HCT116 (cell line): ENCODE results near the gene TAF10. TPM values are rescaled to one million over a fixed set of nuclear protein-coding genes. Genes with fewer than 3 reads are reported as not detected.

Experiments used
- ATAC-seq: fragments of 200-7000 bp; cut with Tn5 transposase; 2 replicates; pipeline ENCODE4 v1.9.1; 2020; ENCODE audit warnings: mild to moderate bottlenecking, moderate library complexity
- BruUV-seq: library from RNA; stranded (reverse); fragments of 400-500 nt; replicated peaks from 2 replicates; lab custom pipeline; 2021; lab: Mats Ljungman, UMichigan
- CTCF ChIA-PET: fragments of 300-600 bp; sonication (Branson Sonifier 250); formaldehyde crosslinking; loops from one replicate; lab custom pipeline; 2021; ENCODE audit warnings: antibody characterized with exemption; lab: Charles Lee
- POLR2A ChIA-PET: fragments of 300-600, 350-600 bp; sonication (Branson Sonifier 250); formaldehyde crosslinking; loops from one replicate; lab custom pipeline; 2021; ENCODE audit warnings: antibody characterized with exemption; lab: Charles Lee
- RAD21 ChIA-PET, 2 experiments: fragments of 300-600 bp; sonication (Branson Sonifier 250); formaldehyde crosslinking; loops; one replicate each; lab custom pipeline; 2023; ENCODE audit warnings: low total read pairs in 2 of 2; ENCODE audit not compliant: uncharacterized antibody in 2 of 2, unreplicated experiment in 2 of 2, low non-redundant PET in 1 of 2; lab: Charles Lee
- DNase-seq: peaks from one replicate; pipeline ENCODE4 v3.0.0-alpha.2; 2010; ENCODE audit warnings: low read depth, low spot score
- H2AFZ ChIP-seq: fragments of 200-600 bp; shearing (Covaris generic), sonication (generic); 2 replicates; pipeline ENCODE4 v1.6.1; 2017; ENCODE audit warnings: low read depth, mixed run types, mixed read lengths, antibody characterized with exemption, low read length; ENCODE audit not compliant: poor library complexity, severe bottlenecking
- H3K27ac ChIP-seq: 2 replicates; pipeline ENCODE4 v1.5.1; 2012; ENCODE audit warnings: low read depth, low read length
- H3K27me3 ChIP-seq: fragments of 200-600 bp; sonication (generic); 2 replicates; pipeline ENCODE4 v1.6.1; 2016; ENCODE audit warnings: mixed run types, low read length, mixed read lengths; ENCODE audit not compliant: insufficient read depth
- H3K36me3 ChIP-seq, 2 experiments: fragments of 200-500 bp in 1 of 2; fragments of 200-600 bp in 1 of 2; sonication (Bioruptor generic) in 1 of 2; sonication (generic) in 1 of 2; 2 replicates each; pipeline versions ENCODE4 v1.5.1 to v1.6.1; 2014 to 2016; ENCODE audit warnings: low read length in 2 of 2, inconsistent platforms in 1 of 2, mixed read lengths in 1 of 2, mixed run types in 1 of 2; ENCODE audit not compliant: insufficient read depth in 2 of 2, control insufficient read depth in 1 of 2
- H3K4me1 ChIP-seq, 2 experiments: fragments of 200-600 bp in 1 of 2; sonication (generic) in 1 of 2; 2 replicates each; pipeline versions ENCODE4 v1.5.1 to v1.6.1; 2012 to 2017; ENCODE audit warnings: low read length in 2 of 2, inconsistent platforms in 1 of 2, mild to moderate bottlenecking in 1 of 2, mixed read lengths in 1 of 2, mixed run types in 1 of 2, moderate library complexity in 1 of 2; ENCODE audit not compliant: insufficient read depth in 2 of 2, control insufficient read depth in 1 of 2
- H3K4me2 ChIP-seq: fragments of 200-600 bp; sonication (generic); 2 replicates; pipeline ENCODE4 v1.6.1; 2017; ENCODE audit warnings: mixed run types, low read length, mixed read lengths
- H3K4me3 ChIP-seq, 2 experiments: fragments of 200-600 bp in 1 of 2; sonication (generic) in 1 of 2; replicated peaks in 1 of 2; 2 replicates each; pipeline ENCODE4 v1.5.1; 2011 to 2016; ENCODE audit warnings: low read length in 2 of 2, control low read depth in 1 of 2, low read depth in 1 of 2, mild to moderate bottlenecking in 1 of 2, mixed read lengths in 1 of 2, mixed run types in 1 of 2
- H3K79me2 ChIP-seq: fragments of 200-600 bp; sonication (generic); 2 replicates; pipeline ENCODE4 v1.6.1; 2017; ENCODE audit warnings: mild to moderate bottlenecking, mixed run types, low read length, moderate library complexity, mixed read lengths; ENCODE audit not compliant: insufficient read depth
- H3K9ac ChIP-seq: fragments of 200-600 bp; sonication (generic); 2 replicates; pipeline ENCODE4 v1.6.1; 2016; ENCODE audit warnings: low read length, mixed read lengths
- H3K9me2 ChIP-seq: fragments of 200-600 bp; sonication (generic), shearing (Covaris generic); 2 replicates; pipeline ENCODE4 v1.6.1; 2017; ENCODE audit warnings: mixed run types, mild to moderate bottlenecking, moderate library complexity; ENCODE audit not compliant: insufficient read depth
- H3K9me3 ChIP-seq, 2 experiments: fragments of 200-500 bp in 1 of 2; fragments of 200-600 bp in 1 of 2; sonication (Bioruptor generic) in 1 of 2; sonication (generic) in 1 of 2; 2 replicates each; pipeline ENCODE4 v1.6.1; 2014 to 2017; ENCODE audit warnings: low read length in 2 of 2, mixed read lengths in 2 of 2, inconsistent platforms in 1 of 2, low read depth in 1 of 2, mild to moderate bottlenecking in 1 of 2, mixed run types in 1 of 2, moderate library complexity in 1 of 2; ENCODE audit not compliant: control insufficient read depth in 1 of 2, insufficient read depth in 1 of 2
- H4K20me1 ChIP-seq: fragments of 200-600 bp; sonication (generic), shearing (Covaris generic); 2 replicates; pipeline ENCODE4 v1.6.1; 2017; ENCODE audit warnings: mixed run types, mild to moderate bottlenecking, moderate library complexity; ENCODE audit not compliant: insufficient read depth
- ATF3 ChIP-seq: IDR thresholded peaks from 2 replicates; pipeline ENCODE4 v1.6.1; 2012
- CBX3 ChIP-seq: IDR thresholded peaks from 2 replicates; pipeline ENCODE4 v1.6.1; 2012; ENCODE audit warnings: low read depth
- CEBPB ChIP-seq: IDR thresholded peaks from 2 replicates; pipeline ENCODE4 v1.6.1; 2012; ENCODE audit warnings: low read depth
- ELF1 ChIP-seq: IDR thresholded peaks from 2 replicates; pipeline ENCODE4 v1.6.1; 2012; ENCODE audit warnings: low read depth, borderline replicate concordance
- EZH2 ChIP-seq: fragments of 200-600 bp; sonication (generic); IDR thresholded peaks from 2 replicates; pipeline ENCODE4 v1.6.1; 2017; ENCODE audit warnings: antibody characterized with exemption, mixed run types
- EZH2phosphoT487 ChIP-seq: fragments of 200-600 bp; IDR thresholded peaks from 2 replicates; pipeline ENCODE4 v1.6.1; 2018; ENCODE audit warnings: antibody characterized with exemption, borderline replicate concordance
- JUND ChIP-seq: IDR thresholded peaks from 2 replicates; pipeline ENCODE4 v1.6.1; 2012
- MAX ChIP-seq: IDR thresholded peaks from 2 replicates; pipeline ENCODE4 v1.6.1; 2012
- POLR2A ChIP-seq: IDR thresholded peaks from 2 replicates; pipeline ENCODE4 v1.7.0; 2011; ENCODE audit warnings: borderline replicate concordance; ENCODE audit not compliant: insufficient read depth, insufficient read length; ENCODE audit errors: extremely low read depth
- POLR2AphosphoS5 ChIP-seq: IDR thresholded peaks from 2 replicates; pipeline ENCODE4 v1.6.1; 2011; ENCODE audit warnings: mild to moderate bottlenecking, low read depth, low read length, moderate library complexity
- SIN3A ChIP-seq: IDR thresholded peaks from 2 replicates; pipeline ENCODE4 v1.6.1; 2012; ENCODE audit warnings: low read depth
- SP1 ChIP-seq: IDR thresholded peaks from 2 replicates; pipeline ENCODE4 v1.6.1; 2012; ENCODE audit warnings: low read depth
- SRF ChIP-seq: IDR thresholded peaks from 2 replicates; pipeline ENCODE4 v1.6.1; 2012; ENCODE audit warnings: low read depth
- TCF7L2 ChIP-seq: IDR thresholded peaks from 2 replicates; pipeline ENCODE4 v1.7.0; 2011; ENCODE audit warnings: borderline replicate concordance, inconsistent platforms; ENCODE audit not compliant: insufficient read depth, insufficient read length; ENCODE audit errors: extremely low read depth
- YY1 ChIP-seq: IDR thresholded peaks from 2 replicates; pipeline ENCODE4 v1.6.1; 2011; ENCODE audit warnings: low read length, low read depth, moderate library complexity, mild to moderate bottlenecking; ENCODE audit not compliant: insufficient replicate concordance; ENCODE audit errors: extremely low read depth
- ZBTB33 ChIP-seq: IDR thresholded peaks from 2 replicates; pipeline ENCODE4 v1.6.1; 2011; ENCODE audit warnings: mild to moderate bottlenecking, low read length, moderate library complexity; ENCODE audit not compliant: insufficient replicate concordance; ENCODE audit errors: extremely low read depth
- ZNF274 ChIP-seq: fragments of 200-500 bp; sonication (Bioruptor generic); IDR thresholded peaks from 2 replicates; pipeline ENCODE4 v1.6.1; 2014; ENCODE audit warnings: mild to moderate bottlenecking, low read depth, low read length, inconsistent platforms
- intact Hi-C: fragments of 100-400 bp; cut with micrococcal nuclease; formaldehyde crosslinking; loops from 2 replicates; pipeline ENCODE4 v1.10.0; 2022
- total RNA-seq: library from RNA; stranded (reverse); gene quantifications from one replicate; pipeline ENCODE4 v1.2.1, GENCODE V29; 2021; ENCODE audit not compliant: unreplicated experiment
- TF ChIP-seq, protein P1 (sequence below): IDR thresholded peaks from 2 replicates; pipeline ENCODE4 v1.6.1; 2012; ENCODE audit warnings: low read depth
- TF ChIP-seq, protein P2 (sequence below), 3 experiments: fragments of 200-600 bp in 1 of 3; sonication (generic) in 1 of 3; IDR thresholded peaks in 2 of 3; conservative IDR thresholded peaks in 1 of 3; 2 replicates each; pipeline ENCODE4 v1.5.1; 2012 to 2017; ENCODE audit warnings: low read depth in 2 of 3, low read length in 2 of 3, antibody characterized with exemption in 1 of 3, borderline replicate concordance in 1 of 3, control low read depth in 1 of 3, mild to moderate bottlenecking in 1 of 3, mixed read lengths in 1 of 3, mixed run types in 1 of 3, moderate library complexity in 1 of 3; ENCODE audit not compliant: insufficient read depth in 1 of 3

Gene TAF10
- total RNA-seq, 1 experiment from 2014 or later: 151 TPM

GRCh38 chr11:6563667-6564066, 48.3 kb downstream of the TAF10 start:
- no peaks in the 10 kb centered on the region for H3K27me3 ChIP-seq
- CTCF ChIA-PET: no interaction called here
- H3K4me2 ChIP-seq: no peak overlapping the region
- H3K4me3 ChIP-seq: no peak overlapping the region
- POLR2A ChIA-PET: no interaction called here
- TF ChIP-seq, protein P1, sequence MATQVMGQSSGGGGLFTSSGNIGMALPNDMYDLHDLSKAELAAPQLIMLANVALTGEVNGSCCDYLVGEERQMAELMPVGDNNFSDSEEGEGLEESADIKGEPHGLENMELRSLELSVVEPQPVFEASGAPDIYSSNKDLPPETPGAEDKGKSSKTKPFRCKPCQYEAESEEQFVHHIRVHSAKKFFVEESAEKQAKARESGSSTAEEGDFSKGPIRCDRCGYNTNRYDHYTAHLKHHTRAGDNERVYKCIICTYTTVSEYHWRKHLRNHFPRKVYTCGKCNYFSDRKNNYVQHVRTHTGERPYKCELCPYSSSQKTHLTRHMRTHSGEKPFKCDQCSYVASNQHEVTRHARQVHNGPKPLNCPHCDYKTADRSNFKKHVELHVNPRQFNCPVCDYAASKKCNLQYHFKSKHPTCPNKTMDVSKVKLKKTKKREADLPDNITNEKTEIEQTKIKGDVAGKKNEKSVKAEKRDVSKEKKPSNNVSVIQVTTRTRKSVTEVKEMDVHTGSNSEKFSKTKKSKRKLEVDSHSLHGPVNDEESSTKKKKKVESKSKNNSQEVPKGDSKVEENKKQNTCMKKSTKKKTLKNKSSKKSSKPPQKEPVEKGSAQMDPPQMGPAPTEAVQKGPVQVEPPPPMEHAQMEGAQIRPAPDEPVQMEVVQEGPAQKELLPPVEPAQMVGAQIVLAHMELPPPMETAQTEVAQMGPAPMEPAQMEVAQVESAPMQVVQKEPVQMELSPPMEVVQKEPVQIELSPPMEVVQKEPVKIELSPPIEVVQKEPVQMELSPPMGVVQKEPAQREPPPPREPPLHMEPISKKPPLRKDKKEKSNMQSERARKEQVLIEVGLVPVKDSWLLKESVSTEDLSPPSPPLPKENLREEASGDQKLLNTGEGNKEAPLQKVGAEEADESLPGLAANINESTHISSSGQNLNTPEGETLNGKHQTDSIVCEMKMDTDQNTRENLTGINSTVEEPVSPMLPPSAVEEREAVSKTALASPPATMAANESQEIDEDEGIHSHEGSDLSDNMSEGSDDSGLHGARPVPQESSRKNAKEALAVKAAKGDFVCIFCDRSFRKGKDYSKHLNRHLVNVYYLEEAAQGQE: no peak
- TF ChIP-seq ZBTB33: no peak
- TF ChIP-seq EZH2phosphoT487: no peak
- no peak for TF ChIP-seq ELF1
- TF ChIP-seq, protein P2, sequence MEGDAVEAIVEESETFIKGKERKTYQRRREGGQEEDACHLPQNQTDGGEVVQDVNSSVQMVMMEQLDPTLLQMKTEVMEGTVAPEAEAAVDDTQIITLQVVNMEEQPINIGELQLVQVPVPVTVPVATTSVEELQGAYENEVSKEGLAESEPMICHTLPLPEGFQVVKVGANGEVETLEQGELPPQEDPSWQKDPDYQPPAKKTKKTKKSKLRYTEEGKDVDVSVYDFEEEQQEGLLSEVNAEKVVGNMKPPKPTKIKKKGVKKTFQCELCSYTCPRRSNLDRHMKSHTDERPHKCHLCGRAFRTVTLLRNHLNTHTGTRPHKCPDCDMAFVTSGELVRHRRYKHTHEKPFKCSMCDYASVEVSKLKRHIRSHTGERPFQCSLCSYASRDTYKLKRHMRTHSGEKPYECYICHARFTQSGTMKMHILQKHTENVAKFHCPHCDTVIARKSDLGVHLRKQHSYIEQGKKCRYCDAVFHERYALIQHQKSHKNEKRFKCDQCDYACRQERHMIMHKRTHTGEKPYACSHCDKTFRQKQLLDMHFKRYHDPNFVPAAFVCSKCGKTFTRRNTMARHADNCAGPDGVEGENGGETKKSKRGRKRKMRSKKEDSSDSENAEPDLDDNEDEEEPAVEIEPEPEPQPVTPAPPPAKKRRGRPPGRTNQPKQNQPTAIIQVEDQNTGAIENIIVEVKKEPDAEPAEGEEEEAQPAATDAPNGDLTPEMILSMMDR (IDR thresholded peaks at IDR 0.05 in 2 of 3, conservative IDR thresholded peaks at IDR 0.05 in 1 of 3; ENCODE audit: borderline replicate concordance in 1 of 3, insufficient read depth in 1 of 3, low read depth in 2 of 3, low read length in 2 of 3): no peak
- no peak for TF ChIP-seq CEBPB
- no peak for TF ChIP-seq JUND
- no peak for TF ChIP-seq SRF
- TF ChIP-seq POLR2AphosphoS5: no peak
- no peak for TF ChIP-seq CBX3
- TF ChIP-seq TCF7L2: no peak
- TF ChIP-seq ZNF274: no peak
- no peak for TF ChIP-seq YY1
- TF ChIP-seq EZH2: no peak
- no peak for TF ChIP-seq POLR2A
- no peak for TF ChIP-seq MAX
- no peak for TF ChIP-seq ATF3
- TF ChIP-seq SP1: no peak
- TF ChIP-seq SIN3A: no peak
- TF ChIP-seq, all 23 proteins: peak for 0
- ATAC-seq: no peak
- Histone ChIP-seq H3K9me2 (no peaks in the 10 kb centered on the region), H3K4me1 (peaks cover 0 to 6% of the 10 kb centered on the region in 2 experiments; a peak in 1 of 4 replicates), H3K79me2 (no peaks in the 10 kb centered on the region), H3K36me3 (no peaks in the 10 kb centered on the region; a peak in 1 of 4 replicates), H3K27ac (no peak overlapping the region), H4K20me1 (no peaks in the 10 kb centered on the region), H3K9ac (no peak overlapping the region), H3K9me3 (no peaks in the 10 kb centered on the region), H2AFZ (no peak overlapping the region)
- no peak for DNase-seq
- RAD21 ChIA-PET: no interaction called here
- intact Hi-C loops: no loop called here
- no TSS peak for BruUV-seq
